ENCODE measurements around the gene SMARCC1. TPM values are rescaled to one million over a fixed set of nuclear protein-coding genes. Genes with fewer than 3 reads are reported as not detected.

SMARCC1 gene
- total and polyA plus RNA-seq, 2 of the 4 experiments (the other 2 are of a cell fraction) = 18.6 to 39.6 TPM

GRCh38 chr3:47824541-47825473, 43.1 kb upstream of the SMARCC1 start (continued):
- no peak for TF ChIP-seq MAFK (IDR thresholded peaks at IDR 0.05; ENCODE audit: low read depth, low read length)
- no peak for TF ChIP-seq RCOR1 (IDR thresholded peaks at IDR 0.05; ENCODE audit: insufficient replicate concordance, low read length)
- TF ChIP-seq MAZ (IDR thresholded peaks at IDR 0.05; ENCODE audit: borderline replicate concordance, low read depth, low read length) = peak; percentile 51; the same call in 1 of the 2 replicates

DNA sequence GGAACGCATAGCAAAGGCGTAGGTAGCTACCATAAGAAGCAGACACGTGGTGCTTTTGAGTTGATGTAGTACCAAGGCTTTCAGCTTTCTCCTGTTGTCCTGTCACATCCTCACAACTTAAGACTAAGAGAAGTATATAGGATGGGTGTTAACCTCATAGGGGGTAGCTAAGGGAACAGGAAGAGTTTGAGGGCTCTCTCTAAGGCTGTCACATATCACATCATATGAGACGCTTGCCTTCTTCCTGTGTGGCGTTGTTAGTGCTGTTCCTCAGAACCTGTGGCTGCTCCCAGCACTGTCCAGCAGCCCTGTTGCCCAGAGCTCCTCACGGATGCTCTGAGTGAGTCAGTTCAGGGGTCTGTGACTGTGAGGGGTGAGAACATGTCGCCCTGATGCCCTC, 35.9 kb upstream of the SMARCC1 start:
- in situ Hi-C loops (cut with MboI; ENCODE audit: low sequenced_read_pairs) (no loop called here), dilution Hi-C loops (cut with HindIII; ENCODE audit: low sequenced_read_pairs, unreplicated experiment) (no loop called here)

More for the DNA sequence above, 35.9 kb upstream of the SMARCC1 start:
- H2BK120ac ChIP-seq (ENCODE audit: low read depth, low read length) = no peak overlapping the region
- no TSS peak for BruUV-seq (replicated peaks)
- TF ChIP-seq CHD1 (IDR thresholded peaks at IDR 0.05; ENCODE audit: low read depth, low read length) (no peak), NFE2L2 (IDR thresholded peaks at IDR 0.05; ENCODE audit: low read depth, low read length) (no peak), MAZ (IDR thresholded peaks at IDR 0.05; ENCODE audit: borderline replicate concordance, low read depth, low read length) (no peak), POLR2A (IDR thresholded peaks at IDR 0.05; ENCODE audit: low read depth, low read length) (no peak), MXI1 (IDR thresholded peaks at IDR 0.05; ENCODE audit: borderline replicate concordance, low read depth, low read length) (no peak), FOS (IDR thresholded peaks at IDR 0.05; ENCODE audit: low read depth, low read length) (no peak), SMC3 (IDR thresholded peaks at IDR 0.05; ENCODE audit: low read depth, low read length) (no peak), USF2 (IDR thresholded peaks at IDR 0.05; ENCODE audit: low read depth, low read length) (no peak), RAD21 (IDR thresholded peaks at IDR 0.05; ENCODE audit: low read length) (no peak), RFX5 (IDR thresholded peaks at IDR 0.05; ENCODE audit: low read depth, low read length) (no peak)
- TF ChIP-seq, protein P1, sequence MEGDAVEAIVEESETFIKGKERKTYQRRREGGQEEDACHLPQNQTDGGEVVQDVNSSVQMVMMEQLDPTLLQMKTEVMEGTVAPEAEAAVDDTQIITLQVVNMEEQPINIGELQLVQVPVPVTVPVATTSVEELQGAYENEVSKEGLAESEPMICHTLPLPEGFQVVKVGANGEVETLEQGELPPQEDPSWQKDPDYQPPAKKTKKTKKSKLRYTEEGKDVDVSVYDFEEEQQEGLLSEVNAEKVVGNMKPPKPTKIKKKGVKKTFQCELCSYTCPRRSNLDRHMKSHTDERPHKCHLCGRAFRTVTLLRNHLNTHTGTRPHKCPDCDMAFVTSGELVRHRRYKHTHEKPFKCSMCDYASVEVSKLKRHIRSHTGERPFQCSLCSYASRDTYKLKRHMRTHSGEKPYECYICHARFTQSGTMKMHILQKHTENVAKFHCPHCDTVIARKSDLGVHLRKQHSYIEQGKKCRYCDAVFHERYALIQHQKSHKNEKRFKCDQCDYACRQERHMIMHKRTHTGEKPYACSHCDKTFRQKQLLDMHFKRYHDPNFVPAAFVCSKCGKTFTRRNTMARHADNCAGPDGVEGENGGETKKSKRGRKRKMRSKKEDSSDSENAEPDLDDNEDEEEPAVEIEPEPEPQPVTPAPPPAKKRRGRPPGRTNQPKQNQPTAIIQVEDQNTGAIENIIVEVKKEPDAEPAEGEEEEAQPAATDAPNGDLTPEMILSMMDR (conservative IDR thresholded peaks at IDR 0.05; ENCODE audit: low read depth, low read length) = no peak
- H3K56ac ChIP-seq (ENCODE audit: extremely low read depth, insufficient read depth, low read length) = no peak overlapping the region
- no peak overlapping the region for H2AFZ ChIP-seq (replicated peaks; ENCODE audit: low read length, poor library complexity)
- H3K9ac ChIP-seq (ENCODE audit: low read depth, low read length) = no peak overlapping the region
- H3K14ac ChIP-seq (replicated peaks; ENCODE audit: low read depth, low read length) = no peak overlapping the region
- ChIA-PET CTCF (no interaction called here), POLR2A (ENCODE audit: unreplicated experiment) (no interaction called here)
- no peak overlapping the region for H4K8ac ChIP-seq (ENCODE audit: low read depth in 2 of 2, low read length in 2 of 2)
- H3K27ac ChIP-seq (ENCODE audit: insufficient read depth, low read length) = no peak overlapping the region
- no peak for ATAC-seq (ENCODE audit: low read depth)
- H3K4me3 ChIP-seq (ENCODE audit: insufficient read depth, low read depth, low read length) = no peak overlapping the region
- no peaks in the 10 kb centered on the region for H3K4me1 ChIP-seq (ENCODE audit: control insufficient read depth, insufficient read depth, low read length)
- H4K20me1 ChIP-seq (ENCODE audit: insufficient read depth, low read length) = no peaks in the 10 kb centered on the region
- no peak overlapping the region; the same call in 1 of the 2 replicates for H3K23ac ChIP-seq (ENCODE audit: low read depth, low read length)
- intact Hi-C loops (cut with micrococcal nuclease) = no loop called here
- no peaks in the 10 kb centered on the region for H3K27me3 ChIP-seq (ENCODE audit: control insufficient read depth, insufficient read depth, low read length)
- H3K4me2 ChIP-seq (ENCODE audit: low read depth, low read length) = no peak overlapping the region
- H3K9me3 ChIP-seq (ENCODE audit: control insufficient read depth, insufficient read depth, low read length) = no peaks in the 10 kb centered on the region
- no peak for DNase-seq
- H2BK5ac ChIP-seq (ENCODE audit: low read depth, low read length, poor library complexity, severe bottlenecking) = no peak overlapping the region
- H2BK15ac ChIP-seq (ENCODE audit: low read depth, low read length) = no peak overlapping the region
- H3K4ac ChIP-seq (ENCODE audit: low read depth, low read length) = no peak overlapping the region
- no peak overlapping the region for H4K5ac ChIP-seq (ENCODE audit: low read depth, low read length)
- H3K18ac ChIP-seq (ENCODE audit: low read depth, low read length) = no peak overlapping the region
- H3K9me1 ChIP-seq (ENCODE audit: insufficient read depth, low read length) = peaks cover 7% of the 10 kb centered on the region
- no peak overlapping the region for H4K91ac ChIP-seq (ENCODE audit: insufficient read depth, low read depth, low read length)
- H3K79me1 ChIP-seq (ENCODE audit: low read depth in 1 of 2, low read length in 2 of 2) = peaks cover 0 to 6% of the 10 kb centered on the region in 2 experiments; a peak in 1 of 4 replicates
- no peak overlapping the region for H2AK9ac ChIP-seq (replicated peaks; ENCODE audit: low read depth, low read length, poor library complexity)
- no CpG with 5 or more reads among the region's 7 CpGs for WGBS, 2 experiments (ENCODE audit: extremely low coverage in 2 of 2, insufficient read length in 1 of 2)
- H3K36me3 ChIP-seq (ENCODE audit: control insufficient read depth, insufficient read depth, low read length) = peaks cover 29% of the 10 kb centered on the region
- H2AK5ac ChIP-seq (ENCODE audit: low read depth, low read length) = no peak overlapping the region
- H2BK20ac ChIP-seq (ENCODE audit: low read depth, low read length) = no peak overlapping the region
